AG04449 (cell line): Measurements from ENCODE around the gene NFIA.

ENCODE experiments used
- CTCF ChIA-PET: fragments of 350-600 bp; formaldehyde crosslinking; extraction: SDS; loops from one replicate; lab custom pipeline; 2021; ENCODE audit warnings: antibody characterized with exemption; lab: Yijun Ruan, JAX
- POLR2A ChIA-PET: fragments of 400-600, 350-600 bp; formaldehyde crosslinking; extraction: SDS; loops from one replicate; lab custom pipeline; 2020; ENCODE audit warnings: antibody characterized with exemption, inconsistent platforms; lab: Yijun Ruan, JAX
- DNase-seq: peaks from one replicate; pipeline ENCODE4 v3.0.0-alpha.2; 2010; ENCODE audit warnings: low read depth, low spot score
- H3K4me3 ChIP-seq: 2 replicates; pipeline ENCODE4 v1.5.1; 2011; ENCODE audit warnings: low read depth, mild to moderate bottlenecking, control low read depth, low read length
- TF ChIP-seq, protein P1 (sequence below): IDR thresholded peaks from one replicate; pipeline ENCODE4 v1.5.1; 2011; ENCODE audit warnings: mild to moderate bottlenecking, moderate library complexity, low read length, control low read depth, inconsistent platforms; ENCODE audit not compliant: insufficient read depth; ENCODE audit errors: missing control alignments

NFIA gene

DNA sequence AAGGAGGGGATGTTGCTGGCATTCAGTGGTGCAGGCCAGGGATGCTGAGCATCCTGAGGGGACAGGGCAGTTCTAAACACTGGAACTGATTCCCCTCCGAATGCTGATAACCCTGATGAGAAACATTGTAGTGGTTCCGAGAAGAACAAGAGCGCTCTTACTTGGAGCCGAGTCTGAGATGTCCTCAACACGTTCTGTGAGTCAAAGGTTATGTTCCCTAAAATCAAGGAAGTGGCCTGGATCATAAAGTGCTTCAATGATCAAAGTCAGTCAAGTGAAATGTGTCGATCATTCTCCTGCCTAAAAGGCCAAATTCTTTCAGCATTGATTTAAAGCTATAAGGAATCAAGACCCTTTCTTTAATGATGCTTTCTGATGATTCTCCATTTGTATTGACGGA, 234.1 kb downstream of the NFIA start:
- TF ChIP-seq, protein P1, sequence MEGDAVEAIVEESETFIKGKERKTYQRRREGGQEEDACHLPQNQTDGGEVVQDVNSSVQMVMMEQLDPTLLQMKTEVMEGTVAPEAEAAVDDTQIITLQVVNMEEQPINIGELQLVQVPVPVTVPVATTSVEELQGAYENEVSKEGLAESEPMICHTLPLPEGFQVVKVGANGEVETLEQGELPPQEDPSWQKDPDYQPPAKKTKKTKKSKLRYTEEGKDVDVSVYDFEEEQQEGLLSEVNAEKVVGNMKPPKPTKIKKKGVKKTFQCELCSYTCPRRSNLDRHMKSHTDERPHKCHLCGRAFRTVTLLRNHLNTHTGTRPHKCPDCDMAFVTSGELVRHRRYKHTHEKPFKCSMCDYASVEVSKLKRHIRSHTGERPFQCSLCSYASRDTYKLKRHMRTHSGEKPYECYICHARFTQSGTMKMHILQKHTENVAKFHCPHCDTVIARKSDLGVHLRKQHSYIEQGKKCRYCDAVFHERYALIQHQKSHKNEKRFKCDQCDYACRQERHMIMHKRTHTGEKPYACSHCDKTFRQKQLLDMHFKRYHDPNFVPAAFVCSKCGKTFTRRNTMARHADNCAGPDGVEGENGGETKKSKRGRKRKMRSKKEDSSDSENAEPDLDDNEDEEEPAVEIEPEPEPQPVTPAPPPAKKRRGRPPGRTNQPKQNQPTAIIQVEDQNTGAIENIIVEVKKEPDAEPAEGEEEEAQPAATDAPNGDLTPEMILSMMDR: no peak
- CTCF ChIA-PET: no interaction called here
- no peak overlapping the region for H3K4me3 ChIP-seq
- POLR2A ChIA-PET: interaction anchor here (0.6 kb wide), 1 partner anchor 420 kb away, joined by 3 read pairs; no protein-coding TSS in a partner anchor
- DNase-seq: no peak

- DNase-seq: peak; percentile 21
- ChIA-PET CTCF (no interaction called here), POLR2A (no interaction called here)
- TF ChIP-seq, protein P1: no peak
- H3K4me3 ChIP-seq: no peak overlapping the region
Observed at GRCh38 chr1:61318319-61319125, 236.2 kb downstream of the NFIA start.

DNA sequence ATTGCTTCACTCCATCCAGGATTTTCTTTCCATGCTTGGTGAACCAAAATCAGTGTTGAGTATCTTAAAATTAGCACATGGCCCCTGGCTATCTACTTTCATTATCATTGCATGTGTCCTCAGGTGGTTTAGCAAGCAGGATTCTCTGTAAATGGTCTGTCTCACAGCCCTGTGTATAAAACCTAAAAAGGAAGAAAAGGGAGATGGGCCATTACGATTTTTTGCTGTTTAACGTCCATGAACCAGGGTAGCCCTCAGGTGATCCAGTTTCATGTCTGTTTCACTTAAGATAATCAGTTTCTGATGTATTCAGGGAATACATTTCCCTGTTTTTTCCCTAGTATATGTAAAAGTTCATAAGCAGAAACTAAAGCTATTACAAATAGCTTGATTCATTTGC, 238.2 kb downstream of the NFIA start:
- DNase-seq: no peak
- no peak overlapping the region for H3K4me3 ChIP-seq
- ChIA-PET CTCF (interaction anchor here (0.7 to 0.8 kb wide), 3 partner anchors 17 to 271 kb away, joined by 3 read pairs; no protein-coding TSS in a partner anchor), POLR2A (no interaction called here)
- TF ChIP-seq, protein P1: no peak

DNA sequence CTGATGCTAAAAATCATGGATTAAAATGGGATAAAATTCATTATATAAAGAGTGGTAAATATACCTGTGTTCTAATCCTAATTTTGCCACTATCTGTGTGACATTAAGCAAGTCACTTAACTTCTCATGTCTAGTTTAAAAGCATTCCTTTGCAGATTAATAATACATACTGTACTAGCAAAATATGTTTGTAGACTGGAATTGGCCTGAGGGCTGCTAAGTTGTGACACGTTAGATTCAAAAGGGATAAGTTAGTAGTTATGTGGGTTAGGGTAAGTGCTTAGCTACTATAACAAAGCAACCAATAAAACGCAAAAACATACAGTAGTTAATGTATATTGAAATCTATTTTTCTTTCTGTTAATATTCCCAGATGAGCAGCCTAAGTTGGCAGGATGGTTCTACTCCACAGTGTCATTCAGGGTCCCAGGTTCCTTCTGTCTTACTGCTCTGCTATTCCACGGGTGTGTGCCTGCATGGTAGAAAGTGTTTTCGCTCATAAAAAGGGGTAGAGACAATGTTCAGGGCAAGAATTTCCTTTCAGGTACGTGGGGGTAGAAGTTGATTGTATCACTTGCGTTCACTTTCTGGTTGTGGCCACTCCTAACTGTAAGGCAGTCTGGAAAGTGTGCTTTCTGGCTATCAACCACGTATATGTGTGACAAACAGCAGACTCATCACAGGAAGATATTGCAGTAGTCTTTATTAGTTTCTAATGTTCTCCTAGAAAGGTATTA, 239.8 kb downstream of the NFIA start:
- CTCF ChIA-PET: no interaction called here
- TF ChIP-seq, protein P1: no peak

GRCh38 chr1:61322769-61323168, 240.4 kb downstream of the NFIA start:
- no peak for DNase-seq

More for the DNA sequence above, 239.8 kb downstream of the NFIA start:
- no peak overlapping the region for H3K4me3 ChIP-seq
- POLR2A ChIA-PET: no interaction called here
- DNase-seq: no peak

More at GRCh38 chr1:61322769-61323168, 240.4 kb downstream of the NFIA start:
- POLR2A ChIA-PET: no interaction called here
- CTCF ChIA-PET: no interaction called here
- TF ChIP-seq, protein P1: no peak
- H3K4me3 ChIP-seq: no peak overlapping the region
